HG03575 (cell line): Measurements from ENCODE around the gene RBM20.
"Not testable (repeated sequence)": the region's sequence is repeated elsewhere in the genome, so short reads cannot be mapped to it uniquely, and the experiment has no call there.

Source experiments
- ATAC-seq: cut with Tn5 transposase; IDR thresholded peaks from one replicate; pipeline ENCODE4 v1.9.1; 2021; ENCODE audit not compliant: unreplicated experiment, insufficient number of reproducible peaks, low FRiP score; ENCODE audit errors: extremely low read depth

Gene RBM20

DNA sequence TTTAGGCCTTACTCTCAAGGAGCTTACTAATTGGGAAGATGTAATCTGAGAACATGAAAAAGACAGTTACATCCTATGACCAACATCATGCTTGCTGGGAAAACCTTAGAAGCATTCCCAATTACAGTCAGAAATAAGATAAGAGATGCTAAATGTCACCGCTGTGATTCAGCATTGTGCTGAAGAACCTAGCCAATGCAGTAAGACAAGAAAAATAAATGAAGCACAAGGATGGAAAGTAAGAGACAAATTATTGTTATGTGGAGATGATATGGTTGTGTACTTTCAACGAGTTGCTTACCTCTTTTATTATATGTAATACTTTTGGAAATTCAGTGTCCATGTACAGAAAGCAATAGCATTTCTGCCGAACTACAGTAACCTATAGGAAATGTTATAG is 104.8 kb downstream of the RBM20 start:
- ATAC-seq, result no peak

DNA sequence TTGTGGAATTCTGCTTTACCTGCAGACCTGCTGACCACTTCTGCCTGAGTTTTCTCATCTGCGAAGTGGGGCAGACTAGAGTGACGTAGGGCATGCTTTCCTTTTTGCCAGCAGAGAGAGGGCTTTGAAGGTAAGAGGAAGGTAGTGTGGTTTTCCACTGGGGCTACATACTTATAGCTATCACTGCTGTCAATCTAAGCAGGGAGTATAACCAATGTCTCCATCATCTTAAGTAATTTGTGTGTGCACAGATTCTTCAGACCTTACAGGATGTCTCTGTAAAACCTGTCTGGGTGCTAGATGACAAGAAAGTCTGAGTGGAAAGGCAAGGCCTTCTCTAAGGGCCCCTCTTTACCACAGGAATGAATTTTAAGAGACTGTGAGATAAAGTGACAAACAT is 106.8 kb downstream of the RBM20 start:
- no peak for ATAC-seq

DNA sequence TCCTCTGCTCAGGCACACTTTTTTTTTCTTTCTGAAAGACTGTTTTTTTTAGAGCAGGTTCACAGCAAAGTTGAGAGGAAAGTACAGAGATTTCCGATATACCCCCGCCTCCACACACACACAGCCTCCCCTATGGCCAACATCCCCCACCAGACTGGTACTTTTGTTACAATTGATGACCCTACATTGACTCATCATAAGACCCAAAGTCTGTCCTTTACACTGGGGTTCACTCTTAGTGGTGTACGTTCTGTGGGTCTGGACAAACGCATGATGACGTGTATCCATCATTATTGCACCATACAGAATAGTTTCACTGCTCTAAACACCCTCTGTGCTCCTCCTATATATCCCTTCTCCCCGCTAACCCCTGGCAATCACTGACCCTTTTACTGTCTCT is 107.7 kb downstream of the RBM20 start:
- ATAC-seq, result no peak

DNA sequence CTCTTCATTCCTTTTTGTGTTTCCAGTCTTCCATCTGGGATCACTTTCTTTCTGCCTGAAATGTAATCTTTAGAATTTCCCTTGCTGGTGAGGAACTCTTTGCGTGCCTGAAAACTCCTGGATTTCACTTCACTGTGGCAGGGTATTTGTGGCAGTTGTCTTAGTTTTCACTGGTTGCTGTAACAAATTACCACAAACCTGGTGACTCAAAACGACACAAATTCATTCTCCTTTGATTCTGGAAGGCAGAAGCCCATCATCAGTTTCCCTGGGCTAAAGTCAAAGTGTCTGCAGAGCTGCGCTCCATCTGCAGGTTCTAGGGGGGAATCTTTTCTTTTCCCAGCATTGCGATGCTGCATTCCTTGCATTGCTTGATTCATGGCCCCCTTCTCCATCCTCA is 109.3 kb downstream of the RBM20 start:
- no peak for ATAC-seq

DNA sequence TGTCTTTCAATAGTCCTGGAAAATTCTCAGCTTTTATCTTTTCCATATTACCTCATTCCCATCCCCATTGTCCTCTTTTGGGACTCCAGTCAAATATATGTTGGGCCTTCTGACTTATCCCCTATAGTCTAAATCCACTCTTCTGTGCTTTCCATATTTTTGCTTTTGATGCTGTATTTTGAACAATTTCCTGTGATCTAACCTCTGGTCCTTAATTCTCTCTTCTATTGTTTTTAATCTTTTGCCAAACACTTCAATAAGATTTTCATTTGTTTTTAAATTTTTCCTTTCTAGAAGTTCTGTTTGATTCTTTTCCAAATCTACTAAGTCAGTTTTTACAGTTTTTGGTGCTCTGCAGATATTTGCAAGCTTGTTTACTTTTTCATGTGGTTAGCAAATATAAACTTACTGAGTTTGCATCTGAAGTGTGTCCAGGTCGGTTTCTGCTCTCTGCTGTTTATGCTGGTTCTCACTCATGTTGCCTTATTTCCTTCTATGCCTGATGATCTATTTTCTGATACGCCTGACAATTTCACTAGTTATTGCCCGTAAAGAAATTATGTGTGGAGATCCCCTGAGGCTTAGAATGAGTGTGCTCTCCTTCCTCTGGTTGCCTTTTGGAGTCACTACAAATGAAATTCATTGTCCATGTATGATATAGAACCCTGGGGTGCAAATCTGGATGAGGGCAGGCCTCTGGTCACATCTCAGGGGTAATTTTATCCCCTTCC is 110.4 kb downstream of the RBM20 start:
- ATAC-seq, result no peak

DNA sequence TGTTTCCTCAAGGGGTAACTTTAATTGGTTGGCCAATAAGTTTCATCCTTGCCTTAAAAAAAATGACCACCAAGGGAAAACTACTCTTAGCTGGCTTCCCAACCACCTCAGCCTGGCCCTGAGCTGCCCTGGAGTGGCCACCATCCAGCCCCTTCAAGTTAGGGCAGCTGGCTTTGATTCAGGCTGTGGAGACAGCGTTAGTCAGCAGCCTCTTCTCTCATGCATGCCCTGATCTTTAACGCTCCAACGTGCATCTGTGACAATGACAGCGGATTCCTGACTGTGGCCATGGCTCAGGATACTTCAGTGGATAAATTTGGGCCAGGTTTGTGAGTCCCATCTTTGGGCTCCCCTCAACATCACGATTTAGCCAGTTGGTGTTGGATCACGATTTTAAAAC is 111.6 kb downstream of the RBM20 start:
- ATAC-seq, result no peak

DNA sequence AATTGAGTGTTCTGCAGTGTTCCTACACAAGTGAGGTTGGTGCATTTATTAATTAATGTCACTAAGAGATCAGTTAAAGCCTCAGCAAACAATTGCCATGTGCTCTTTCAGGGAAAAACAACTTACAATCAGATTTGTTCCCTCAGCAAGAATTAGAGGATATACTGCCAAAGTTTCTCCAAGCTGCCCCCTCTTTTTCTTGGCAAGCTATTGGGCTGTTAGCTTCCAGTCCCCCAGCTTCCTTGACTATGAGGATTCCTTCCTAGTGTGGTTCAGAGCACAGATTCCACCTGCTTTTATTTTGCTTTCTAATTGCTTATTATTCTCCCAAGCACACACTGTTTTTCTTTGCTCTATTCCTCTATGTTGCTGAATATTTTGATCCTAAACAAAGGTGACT is 112.7 kb downstream of the RBM20 start:
- ATAC-seq, result no peak

DNA sequence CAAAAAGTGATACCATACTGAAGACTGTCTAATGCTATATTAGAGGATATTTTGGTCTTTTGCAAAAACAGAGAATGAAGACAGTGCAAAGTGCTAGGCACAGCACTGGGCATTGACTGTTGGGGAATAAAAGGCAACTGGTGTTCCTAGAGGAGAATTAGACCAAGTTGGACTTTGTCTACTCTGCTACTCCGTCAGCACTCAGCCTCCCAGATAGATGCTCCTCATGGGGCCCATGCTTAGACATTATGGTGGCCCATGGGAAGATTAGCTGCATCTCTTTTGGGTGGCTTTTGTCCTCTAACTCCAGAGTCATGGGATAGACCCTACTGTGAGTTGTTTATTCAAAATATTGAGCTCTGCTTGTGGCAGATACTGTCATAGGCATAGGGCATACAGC is 113.5 kb downstream of the RBM20 start:
- ATAC-seq, result no peak

DNA sequence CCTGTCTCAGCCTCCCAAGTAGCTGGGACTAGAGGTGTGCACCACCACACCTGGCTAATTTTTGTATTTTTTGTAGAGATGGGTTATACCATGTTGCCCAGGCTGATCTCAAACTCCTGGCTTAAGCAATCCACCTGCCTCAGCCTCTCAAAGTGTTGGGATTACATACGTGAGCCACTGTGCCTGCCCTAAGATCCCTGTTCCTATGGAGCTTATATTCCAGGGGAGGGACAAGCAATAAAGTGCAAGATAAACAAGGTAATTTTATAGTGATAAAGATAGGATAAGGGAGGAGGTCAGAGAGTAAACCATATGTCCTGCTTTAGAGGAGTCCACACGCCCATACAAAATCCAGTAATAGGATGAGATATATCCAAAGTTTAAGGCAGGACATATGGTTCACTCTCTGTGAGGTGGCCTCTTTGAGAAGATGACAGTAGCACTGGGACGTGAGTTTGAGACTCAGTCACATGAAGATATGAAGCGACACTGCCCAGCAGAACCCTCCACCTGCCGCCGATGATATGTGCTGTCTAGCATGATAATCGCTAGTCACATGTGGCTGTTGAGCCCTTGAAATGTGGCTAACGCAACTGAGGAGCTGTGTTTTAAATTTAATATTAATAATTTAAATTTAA is 114.1 kb downstream of the RBM20 start:
- ATAC-seq, result no peak

DNA sequence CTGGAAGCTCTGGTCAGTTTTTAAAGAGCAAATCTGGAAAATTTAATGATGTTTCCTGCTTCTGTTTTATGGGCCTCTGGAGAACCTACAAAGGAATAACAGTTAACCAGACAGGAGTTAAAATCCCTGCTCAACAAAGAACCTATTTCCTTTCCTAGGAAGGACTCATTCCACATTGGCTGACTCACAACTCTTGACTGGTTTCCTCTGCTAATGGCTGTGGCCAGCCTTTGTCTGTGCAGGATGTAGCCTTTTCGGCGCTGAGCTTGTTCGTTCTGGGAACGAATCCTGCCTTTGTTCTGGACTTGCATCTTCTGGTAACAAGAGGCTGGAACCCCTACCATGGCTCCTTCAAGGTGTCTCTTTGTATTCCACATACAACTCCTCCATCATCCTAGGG is 114.8 kb downstream of the RBM20 start:
- ATAC-seq, result no peak

DNA sequence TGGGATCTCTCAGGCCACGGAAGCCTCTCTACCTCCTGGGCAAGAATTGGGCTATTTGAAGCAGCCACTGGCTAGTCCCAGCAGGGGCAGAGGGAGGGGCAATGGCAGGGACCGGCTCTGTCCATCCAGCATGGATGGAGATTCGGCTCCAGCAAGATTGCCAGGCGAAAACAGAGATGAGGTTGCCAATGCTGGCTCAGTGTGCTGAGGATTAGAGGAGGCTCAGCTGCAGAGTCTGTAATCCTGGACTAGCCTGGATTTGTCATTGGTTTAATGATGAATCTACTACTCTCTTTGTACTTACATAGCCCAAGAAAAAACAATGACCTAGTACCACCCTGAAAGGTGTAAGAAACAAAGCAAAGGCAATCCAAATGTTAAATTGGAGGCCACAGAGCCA is 115.4 kb downstream of the RBM20 start:
- no peak for ATAC-seq

DNA sequence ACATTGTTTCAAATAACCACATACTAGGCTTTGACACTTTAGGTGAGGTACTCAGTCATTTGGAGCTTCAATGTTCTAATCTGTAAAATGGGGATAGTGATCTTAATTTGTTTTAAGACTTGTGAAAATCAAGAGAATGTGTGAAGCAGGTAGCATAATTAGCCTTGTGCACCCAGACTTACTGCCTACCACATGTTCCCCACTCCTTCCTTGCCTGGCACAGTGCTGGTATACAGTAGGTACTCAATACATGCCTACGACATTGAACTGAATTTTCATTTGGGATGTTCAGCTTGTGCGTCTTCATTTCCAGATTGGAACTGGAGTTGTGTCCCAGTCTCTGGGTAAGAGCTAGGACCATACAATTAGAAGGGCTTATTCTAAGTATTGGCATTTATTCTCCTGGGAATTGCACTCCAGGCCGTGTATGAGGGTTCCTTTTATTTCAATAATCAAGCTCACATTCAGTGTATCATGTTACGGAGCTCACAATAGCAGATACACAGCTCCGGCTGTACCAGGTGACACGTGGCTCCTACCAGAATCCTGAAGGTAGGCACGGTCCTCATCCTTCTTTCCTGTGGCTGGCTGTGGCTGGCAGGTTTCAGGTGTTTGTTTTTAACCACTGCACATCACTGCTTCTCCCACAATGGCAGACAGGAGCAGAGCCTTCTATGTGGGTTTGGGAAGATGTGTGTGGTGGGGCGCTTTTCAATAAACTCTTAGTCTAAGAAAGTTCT is 118.1 kb downstream of the RBM20 start:
- no peak for ATAC-seq

DNA sequence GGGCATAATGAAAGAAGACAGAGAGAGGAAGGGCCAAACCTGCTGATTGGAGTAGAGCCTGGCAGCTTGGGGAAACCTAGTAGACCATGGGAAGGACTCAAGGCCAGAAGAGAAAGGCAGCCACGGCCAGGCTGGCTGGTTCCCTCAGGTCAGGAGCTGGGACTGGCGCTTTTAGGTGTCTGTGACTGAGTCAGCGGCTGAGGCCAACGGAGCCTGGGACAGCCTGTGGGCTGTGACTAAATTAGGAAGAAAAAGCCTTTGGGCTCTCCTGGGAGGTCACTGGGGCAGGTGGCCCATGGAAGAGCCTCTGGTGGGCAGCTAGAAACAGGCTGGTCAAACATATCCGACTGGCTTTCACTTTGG is 118.7 kb downstream of the RBM20 start:
- ATAC-seq, result no peak

DNA sequence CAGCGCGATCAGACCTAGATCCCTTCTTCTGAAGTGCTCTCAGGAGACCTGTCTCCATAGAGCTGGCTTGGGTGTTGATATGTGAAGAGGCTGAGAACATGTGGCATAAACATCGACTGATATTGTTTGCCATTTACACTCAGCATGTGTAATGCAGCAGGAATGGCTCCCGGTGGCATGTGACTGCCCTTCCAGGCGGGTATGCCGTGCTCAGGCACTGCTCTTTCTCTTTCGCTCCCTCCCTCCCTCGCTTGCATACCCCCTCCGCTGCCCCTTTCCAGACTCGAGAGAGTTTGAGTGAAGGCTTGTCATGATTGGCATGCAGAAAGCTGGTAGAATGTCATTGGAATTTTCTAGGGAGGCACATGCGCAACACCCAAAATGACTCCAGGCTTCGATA is 120.2 kb downstream of the RBM20 start:
- no peak for ATAC-seq

DNA sequence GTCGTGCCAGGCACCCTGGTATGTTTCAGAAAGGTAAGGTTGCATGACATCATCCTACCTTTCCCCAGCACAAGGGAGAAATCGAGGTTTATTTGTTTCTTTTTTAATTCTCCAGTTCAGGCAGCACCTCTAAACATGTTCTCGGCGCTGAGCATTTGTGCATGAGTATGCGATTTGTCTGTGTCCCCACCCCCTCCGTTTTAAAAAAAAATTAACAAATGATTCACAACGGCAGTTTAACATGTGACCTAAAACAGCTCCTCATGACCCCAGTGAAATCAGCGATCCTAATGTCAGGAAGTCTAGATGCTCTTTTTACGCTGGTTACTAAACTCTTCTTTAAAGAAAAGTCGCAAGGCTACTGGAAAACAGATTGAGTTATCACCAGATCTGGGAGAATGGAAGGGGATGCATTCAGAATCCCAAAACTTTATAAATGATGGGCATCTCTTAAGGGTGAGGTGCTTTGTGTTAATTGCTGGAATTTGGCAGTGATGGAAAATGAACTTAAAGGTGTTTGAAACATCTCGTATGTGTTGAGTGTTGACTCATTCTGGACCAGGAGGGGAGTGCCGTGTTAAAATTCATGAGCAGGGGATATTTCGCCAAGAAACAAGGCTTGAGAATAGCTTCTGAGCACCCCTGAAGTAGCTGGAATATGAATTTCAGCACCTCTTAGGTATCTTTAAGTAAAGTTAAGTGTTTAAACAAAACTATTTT is 120.8 kb downstream of the RBM20 start:
- no peak for ATAC-seq

DNA sequence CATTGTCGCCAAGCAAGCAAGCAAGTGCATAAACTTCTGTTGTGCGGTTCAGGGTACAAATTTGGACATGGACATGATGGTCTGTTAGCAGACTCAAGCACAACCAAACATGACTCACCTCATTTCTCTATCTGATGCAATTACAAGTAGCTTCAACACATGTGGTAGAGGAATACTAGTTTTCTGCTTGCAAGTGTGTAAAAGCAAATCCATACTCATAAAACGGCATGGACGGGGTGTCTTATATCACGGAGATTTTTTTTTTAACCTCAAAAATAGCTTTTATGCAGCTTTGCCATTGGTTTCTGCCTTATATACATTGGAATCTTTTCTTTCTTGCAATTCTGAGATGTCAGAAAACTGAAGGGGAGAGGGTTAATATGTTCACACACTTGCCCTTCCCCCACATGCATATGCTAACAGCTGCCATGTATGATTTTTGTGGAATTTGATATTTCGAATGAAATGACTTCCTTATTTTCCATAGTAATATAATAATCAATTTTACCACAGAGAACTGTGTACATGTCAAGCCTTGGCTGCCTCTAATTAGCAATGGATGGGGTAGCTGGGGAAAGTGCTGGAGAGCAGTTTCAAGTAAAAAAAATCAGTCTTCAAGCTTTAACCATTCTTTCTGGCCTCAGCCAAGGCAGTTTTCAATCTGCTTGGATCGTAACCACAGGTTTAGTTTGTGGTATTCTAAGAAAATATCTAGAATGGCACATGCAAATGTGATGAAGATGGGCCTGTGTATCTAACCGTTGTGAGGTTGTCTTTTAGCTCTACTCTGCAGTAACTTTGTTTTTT is 121.6 kb downstream of the RBM20 start:
- ATAC-seq, result no peak

DNA sequence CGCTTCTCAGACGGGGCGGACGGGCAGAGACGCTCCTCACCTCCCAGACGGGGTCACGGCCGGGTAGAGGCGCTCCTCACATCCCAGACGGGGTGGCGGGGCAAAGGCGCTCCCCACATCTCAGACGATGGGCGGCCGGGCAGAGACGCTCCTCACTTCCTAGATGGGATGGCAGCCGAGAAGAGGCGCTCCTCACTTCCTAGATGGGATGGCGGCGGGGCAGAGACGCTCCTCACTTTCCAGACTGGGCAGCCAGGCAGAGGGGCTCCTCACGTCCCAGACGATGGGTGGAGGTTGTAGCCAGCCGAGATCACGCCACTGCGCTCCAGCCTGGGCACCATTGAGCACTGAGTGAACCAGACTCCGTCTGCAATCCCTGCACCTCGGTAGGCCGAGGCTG is 123.5 kb downstream of the RBM20 start:
- not testable (repeated sequence) for ATAC-seq

DNA sequence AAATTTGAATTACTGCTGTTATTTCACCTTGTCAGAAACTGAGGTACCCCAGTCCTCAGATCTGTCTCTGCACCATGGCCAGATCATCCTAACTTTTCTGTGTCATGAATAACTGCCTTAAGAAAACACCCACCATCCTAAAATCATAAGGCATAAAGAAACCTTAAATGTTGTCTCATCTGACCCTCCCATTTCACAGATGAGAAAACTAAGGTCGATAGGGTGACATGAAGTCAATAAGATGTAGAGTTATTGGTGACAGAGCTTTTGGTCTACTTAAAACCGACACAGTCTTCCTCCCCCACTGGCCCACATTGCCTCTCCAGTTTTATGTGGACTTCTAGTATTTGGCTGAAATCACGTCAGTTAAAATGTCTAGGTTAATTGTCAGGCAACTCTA is 126.1 kb downstream of the RBM20 start:
- ATAC-seq, result no peak

DNA sequence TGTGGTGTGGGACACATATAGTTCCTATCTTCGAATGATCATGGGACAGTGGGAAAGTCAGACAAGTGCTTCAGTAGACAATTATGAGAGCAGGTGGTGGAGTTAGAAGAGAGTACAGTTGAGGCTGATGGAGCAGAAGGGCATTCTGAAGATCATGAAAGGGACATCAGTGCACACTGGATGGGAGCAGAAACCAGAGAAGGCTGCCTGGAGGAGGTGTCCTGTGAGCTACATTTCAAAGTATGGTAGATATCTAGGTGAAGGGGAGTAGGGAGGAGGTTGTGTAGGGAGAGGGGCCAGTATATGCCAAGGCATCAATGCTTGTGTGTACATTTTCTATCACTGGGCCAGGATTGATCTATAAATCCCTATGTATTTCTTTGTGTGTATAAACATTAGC is 127.3 kb downstream of the RBM20 start:
- ATAC-seq, result no peak
